ENCODE results near the gene TSPO. TPM values are rescaled to one million over a fixed set of nuclear protein-coding genes. Genes with fewer than 3 reads are reported as not detected.

TSPO gene
- total RNA-seq, 1 donor: 222 TPM

GRCh38 chr22:43210631-43211515 lies 59.5 kb downstream of the TSPO start:
- no peak for DNase-seq (ENCODE audit: low read depth)
- TF ChIP-seq, protein P1, sequence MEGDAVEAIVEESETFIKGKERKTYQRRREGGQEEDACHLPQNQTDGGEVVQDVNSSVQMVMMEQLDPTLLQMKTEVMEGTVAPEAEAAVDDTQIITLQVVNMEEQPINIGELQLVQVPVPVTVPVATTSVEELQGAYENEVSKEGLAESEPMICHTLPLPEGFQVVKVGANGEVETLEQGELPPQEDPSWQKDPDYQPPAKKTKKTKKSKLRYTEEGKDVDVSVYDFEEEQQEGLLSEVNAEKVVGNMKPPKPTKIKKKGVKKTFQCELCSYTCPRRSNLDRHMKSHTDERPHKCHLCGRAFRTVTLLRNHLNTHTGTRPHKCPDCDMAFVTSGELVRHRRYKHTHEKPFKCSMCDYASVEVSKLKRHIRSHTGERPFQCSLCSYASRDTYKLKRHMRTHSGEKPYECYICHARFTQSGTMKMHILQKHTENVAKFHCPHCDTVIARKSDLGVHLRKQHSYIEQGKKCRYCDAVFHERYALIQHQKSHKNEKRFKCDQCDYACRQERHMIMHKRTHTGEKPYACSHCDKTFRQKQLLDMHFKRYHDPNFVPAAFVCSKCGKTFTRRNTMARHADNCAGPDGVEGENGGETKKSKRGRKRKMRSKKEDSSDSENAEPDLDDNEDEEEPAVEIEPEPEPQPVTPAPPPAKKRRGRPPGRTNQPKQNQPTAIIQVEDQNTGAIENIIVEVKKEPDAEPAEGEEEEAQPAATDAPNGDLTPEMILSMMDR (IDR thresholded peaks at IDR 0.05; ENCODE audit: insufficient read depth, low read length): no peak
- no peak overlapping the region for H3K4me3 ChIP-seq (ENCODE audit: low read depth, low read length)

DNA sequence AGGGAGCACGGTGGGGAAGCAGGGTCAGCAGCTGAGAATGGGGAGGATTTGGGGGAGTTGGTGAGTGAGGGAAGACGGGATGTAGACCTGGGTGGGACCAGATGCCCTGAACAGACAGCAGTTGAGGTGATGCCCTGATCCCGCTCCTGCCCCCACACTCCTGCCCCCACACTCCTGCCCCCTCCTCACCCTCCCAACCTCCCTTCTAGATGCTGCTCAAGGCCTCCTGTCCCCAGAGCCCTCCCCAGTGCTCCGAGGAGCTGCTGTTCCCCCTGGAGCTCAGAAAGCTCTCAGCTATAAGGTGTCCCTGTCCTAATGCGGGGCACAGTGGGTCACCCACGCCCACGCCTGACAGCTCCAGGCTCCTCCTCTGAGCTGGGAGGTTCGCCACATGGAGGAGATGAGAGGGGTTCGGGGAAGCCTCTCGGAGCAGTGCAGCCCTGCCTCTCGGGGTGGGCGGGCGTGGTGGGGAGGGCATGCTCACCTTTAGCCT lies 60.6 kb downstream of the TSPO start:
- DNase-seq (ENCODE audit: low read depth): no peak
- TF ChIP-seq, protein P1 (IDR thresholded peaks at IDR 0.05; ENCODE audit: insufficient read depth, low read length): no peak
- H3K4me3 ChIP-seq (ENCODE audit: low read depth, low read length): no peak overlapping the region

- no peak overlapping the region for H3K4me3 ChIP-seq (ENCODE audit: low read depth, low read length)
- TF ChIP-seq, protein P1 (IDR thresholded peaks at IDR 0.05; ENCODE audit: insufficient read depth, low read length): no peak
- no peak for DNase-seq (ENCODE audit: low read depth)
Measured at GRCh38 chr22:43212434-43212952, 61.1 kb downstream of the TSPO start.

Other genes with a start within 250 kb of the TSPO start
- gene PACSIN2, start 136.4 kb upstream of the TSPO start, total RNA-seq (ENCODE audit: low replicate concordance): 35.2 and 48.3 TPM in 2 replicates
- gene TTLL1, start 62.2 kb upstream of the TSPO start, total RNA-seq (ENCODE audit: low replicate concordance): 9.4 and 23.1 TPM in 2 replicates
- gene BIK, start 40.8 kb upstream of the TSPO start, total RNA-seq (ENCODE audit: low replicate concordance): not detected in 2 replicates
- gene MCAT, start 8.2 kb upstream of the TSPO start, total RNA-seq (ENCODE audit: low replicate concordance): 12.2 and 42.8 TPM in 2 replicates
- 13.2 and 40.5 TPM in 2 replicates for gene TTLL12, start 35.6 kb downstream of the TSPO start, total RNA-seq (ENCODE audit: low replicate concordance)
- gene SCUBE1, start 191.8 kb downstream of the TSPO start, total RNA-seq (ENCODE audit: low replicate concordance): not detected in 2 replicates

Data from fibroblast of the aortic adventitia (primary cell).